Measurements from ENCODE around the gene AHNAK.
"Not testable (repeated sequence)": the region's sequence is repeated elsewhere in the genome, so short reads cannot be mapped to it uniquely, and the experiment has no call there.

The AHNAK gene

GRCh38 chr11:62390237-62390636, 156.4 kb downstream of the AHNAK start:
- DNase-seq (ENCODE audit: low read depth, low spot score) = no peak

GRCh38 chr11:62388999-62389398, 157.6 kb downstream of the AHNAK start:
- no peak for DNase-seq (ENCODE audit: low read depth, low spot score)

- DNase-seq (ENCODE audit: low read depth, low spot score) = no peak
Observed at GRCh38 chr11:62387381-62387780, 159.2 kb downstream of the AHNAK start.

GRCh38 chr11:62386083-62386482, 160.5 kb downstream of the AHNAK start:
- DNase-seq (ENCODE audit: low read depth, low spot score) = not testable (repeated sequence)

- DNase-seq (ENCODE audit: low read depth, low spot score) = no peak
Observed at GRCh38 chr11:62383822-62384221, 162.8 kb downstream of the AHNAK start.

Measured in brain pericyte (primary cell).